GM03348 (cell line): ENCODE measurements around the gene CCP110.

Experiments
- DNase-seq: peaks from one replicate; pipeline ENCODE4 v3.0.0; 2012; ENCODE audit warnings: low spot score

CCP110 gene

DNA sequence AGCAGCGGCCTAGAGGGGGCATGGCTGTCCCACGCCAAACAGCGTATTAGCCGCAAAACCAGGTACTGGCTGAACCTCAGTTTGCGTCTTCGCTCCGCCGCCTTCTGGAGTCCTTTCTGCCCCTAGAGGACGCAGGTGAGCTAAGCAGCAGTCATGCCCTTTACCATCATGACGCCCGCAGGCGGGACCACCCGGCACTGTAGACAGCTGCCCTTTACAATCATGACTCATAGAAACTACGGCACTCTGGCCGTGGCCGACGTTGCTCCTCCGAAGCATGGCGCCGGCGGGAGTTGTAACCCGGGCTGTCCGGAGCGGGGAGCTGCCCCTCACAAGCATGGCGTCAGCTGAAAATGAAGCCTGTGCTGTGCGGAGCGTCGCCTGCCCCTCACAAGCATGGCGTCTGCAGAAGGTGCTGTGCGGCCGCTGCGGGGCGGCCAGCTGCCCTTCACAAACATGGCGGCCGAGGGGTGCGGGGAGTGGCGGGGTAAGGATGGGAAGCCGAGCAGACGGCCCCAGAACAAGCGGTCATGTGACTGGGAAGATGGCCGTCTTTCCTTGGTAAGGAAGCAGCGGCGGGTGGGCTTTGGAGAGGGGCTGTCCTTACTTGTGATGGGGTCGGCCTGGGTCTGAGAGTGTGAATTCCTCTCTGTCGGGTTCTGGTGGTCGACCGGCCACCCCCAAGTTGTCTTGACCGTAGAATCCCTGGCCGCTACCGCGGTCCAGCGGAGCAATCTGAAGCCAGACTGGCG, 31.6 kb downstream of the CCP110 start, which contains the start of gene VPS35L:
Gene VPS35L, plus strand, starts transcription at position 518 of the 752 bp plus-strand sequence. Its CDS starts 27 bp downstream, at position 545.
- DNase-seq: peak; percentile 98

DNA sequence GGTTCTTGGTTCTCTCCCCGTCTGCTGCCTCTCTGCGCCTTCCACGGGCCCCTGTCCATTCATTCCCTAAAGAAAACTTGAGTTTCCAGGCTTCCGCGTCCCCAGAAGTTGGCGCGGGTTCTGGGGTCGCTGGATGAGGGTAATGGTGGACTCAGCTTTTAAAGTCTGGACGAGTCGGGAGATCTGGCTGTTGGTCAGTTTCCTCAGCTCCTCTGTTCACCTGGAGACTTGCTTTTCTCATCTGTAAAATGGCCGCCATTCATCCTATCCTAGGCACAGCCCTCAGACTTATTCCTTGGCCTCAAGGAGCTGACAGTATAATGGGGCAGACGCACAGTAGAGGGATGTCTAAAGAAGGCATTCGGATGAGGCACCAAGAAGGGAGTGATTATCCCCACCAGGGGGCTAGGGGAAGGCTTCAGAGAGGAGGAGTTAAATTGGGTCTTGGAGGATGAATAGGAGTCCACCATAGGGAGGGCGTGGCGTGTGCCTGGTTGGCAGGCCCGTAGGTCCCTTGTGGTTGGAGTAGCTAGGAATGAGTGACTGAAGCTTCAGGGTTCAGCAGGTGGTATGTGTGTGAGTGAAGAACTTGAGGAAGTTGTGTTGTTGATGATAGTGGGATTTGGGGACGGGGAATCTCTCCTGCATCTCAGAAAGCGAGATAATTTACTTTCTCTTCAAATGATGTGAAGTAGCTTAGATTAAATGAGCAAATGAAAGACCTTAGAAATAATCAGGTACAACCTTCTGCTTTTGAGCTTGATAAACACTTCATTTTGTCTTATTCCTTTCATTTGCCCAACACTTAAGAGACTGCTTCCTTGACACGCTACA, 32.4 kb downstream of the CCP110 start:
- peak; percentile 44 for DNase-seq

DNA sequence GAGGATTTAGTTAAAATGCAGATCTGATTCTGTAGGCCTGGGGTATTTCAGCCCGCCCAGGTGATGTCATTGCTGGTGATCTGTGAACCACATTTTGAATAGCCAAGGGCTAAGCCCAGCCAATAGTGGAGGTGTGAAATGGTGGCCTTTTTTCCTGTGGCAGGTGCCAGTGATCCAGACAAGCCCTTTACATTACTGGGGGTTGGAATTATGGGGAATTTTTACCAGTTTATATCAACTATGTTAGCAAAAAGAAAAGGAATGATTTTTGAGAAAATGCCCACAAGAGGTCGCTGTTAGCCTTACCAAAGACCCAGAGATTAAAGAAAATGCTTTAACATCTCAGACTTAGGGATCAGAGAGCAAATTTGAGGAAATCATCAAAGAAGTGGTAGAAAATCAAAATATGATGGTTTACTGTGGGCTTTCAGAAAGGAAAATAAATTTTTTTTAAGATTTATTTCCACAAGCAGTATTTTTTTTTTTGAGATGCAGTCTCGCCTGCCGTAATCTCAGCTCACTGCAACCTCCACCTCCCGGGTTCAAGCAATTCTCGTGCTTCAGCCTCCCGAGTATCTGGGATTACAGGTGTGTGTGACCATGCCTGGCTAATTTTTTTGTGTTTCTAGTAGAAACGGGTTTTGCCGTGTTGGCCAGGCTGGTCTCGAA, 35.6 kb downstream of the CCP110 start:
- peak; percentile 64 for DNase-seq

DNA sequence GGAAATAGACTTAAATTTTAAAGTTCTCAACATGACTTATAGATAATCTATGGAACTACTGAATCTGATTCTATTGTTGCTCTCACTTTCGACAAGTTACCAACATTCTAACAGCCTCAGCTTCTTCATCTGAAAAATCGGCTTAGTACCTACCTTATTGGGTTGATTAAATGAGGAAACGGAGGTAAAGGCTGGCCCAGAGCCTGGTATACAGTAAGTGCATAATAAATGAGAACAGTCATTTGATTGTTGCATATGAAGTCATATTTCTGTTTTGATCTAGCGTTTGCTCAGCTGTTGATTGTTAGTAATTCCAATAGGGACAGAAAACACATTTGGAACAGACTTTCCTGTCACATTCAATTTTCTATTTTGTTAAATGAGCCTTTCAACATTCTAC, 36.3 kb downstream of the CCP110 start:
- no peak for DNase-seq

DNA sequence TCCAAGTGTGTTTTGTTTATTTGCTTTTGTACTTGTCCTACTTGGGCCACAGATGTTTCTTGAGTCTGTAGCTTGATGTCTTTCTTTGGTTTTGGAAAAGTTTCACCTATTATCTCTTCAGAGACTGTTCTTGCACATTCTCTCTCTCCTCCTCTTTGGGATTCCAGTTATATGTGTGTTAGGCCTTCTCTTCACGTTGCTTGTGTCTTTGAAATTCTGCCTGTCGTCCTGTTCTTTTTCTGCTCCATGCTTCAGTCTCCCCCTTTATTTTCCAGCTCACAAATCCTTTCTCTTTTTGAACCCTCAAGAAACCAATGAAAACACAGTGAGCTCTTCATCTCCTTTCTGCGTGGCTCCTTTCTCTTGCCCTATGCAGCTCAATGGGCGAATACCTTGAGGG, 39.6 kb downstream of the CCP110 start:
- DNase-seq: no peak

DNA sequence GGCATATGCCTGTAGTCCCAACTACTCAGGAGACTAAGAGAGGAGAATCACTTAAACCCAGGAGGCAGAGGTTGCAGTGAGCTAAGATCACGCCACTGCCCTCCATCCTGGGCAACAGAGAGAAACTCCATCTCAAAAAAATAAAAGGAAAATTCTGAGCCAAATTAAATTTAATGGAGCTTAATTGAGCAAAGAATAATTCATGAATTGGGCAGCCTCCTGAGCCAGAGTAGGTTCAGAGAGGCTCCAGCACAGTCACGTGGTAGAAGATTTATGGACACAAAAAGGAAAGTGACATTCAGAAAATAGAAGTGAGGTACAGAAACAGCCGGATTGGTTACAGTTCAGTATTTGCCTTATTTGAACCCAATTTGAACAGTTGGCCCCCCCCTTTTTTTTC, 42.6 kb downstream of the CCP110 start:
- no peak for DNase-seq

DNA sequence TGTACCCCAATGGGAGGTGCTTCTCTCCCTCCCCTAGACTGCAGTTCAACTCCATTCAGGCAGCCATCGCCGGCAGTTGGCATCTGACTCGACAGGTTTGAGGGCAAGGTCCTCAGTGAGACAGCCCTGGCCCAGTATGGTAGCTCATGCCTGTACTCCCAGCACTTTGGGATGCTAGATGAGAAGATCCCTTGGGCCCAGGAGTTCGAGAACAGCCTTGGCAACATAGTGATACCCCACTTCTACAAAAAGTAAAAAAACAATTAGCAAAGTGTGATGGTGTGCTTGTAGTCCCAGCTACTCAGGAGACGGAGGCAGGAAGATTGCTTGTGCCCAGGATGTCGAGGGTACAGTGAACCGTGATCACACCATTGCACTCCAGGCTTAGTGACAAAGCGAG, 43.8 kb downstream of the CCP110 start:
- no peak for DNase-seq

DNA sequence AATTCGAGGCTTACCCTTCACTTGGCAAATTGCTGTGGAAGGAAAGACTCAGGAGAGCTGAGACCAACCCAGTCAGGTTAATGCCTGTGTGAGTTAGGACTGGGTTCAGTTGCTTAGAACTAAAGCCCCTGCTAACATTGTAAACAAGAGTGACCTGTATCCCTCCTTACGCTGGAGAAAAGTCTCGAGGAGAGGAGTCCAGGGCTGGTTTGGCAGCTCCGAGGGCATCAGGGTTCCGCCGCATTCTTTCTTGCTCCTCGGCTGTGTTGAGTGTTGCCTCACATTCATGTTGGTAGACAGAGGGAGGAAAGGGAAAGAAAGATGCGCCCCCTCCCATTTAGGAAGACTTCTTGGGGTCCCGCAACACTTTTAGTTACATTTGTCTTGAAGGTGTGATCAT, 50.3 kb downstream of the CCP110 start:
- DNase-seq: no peak

DNA sequence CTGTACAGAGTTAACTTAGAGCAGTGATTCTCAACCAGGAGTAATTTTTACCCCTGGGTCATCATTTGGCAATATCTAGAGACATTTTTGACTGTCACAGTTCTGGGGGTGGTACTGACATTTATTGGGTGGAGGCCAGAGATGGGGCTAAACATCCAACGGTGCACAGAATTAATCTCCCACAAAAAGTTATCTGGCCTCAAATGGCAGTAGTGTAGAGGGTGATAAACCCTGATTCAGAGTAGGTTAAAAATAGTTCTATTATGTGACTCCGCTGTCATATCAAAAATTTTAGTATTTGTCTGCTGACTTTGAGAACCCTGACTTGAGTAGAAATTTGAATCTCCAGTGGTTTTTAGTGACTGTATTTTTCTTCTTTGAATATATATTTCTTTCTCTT, 50.9 kb downstream of the CCP110 start:
- DNase-seq: no peak

DNA sequence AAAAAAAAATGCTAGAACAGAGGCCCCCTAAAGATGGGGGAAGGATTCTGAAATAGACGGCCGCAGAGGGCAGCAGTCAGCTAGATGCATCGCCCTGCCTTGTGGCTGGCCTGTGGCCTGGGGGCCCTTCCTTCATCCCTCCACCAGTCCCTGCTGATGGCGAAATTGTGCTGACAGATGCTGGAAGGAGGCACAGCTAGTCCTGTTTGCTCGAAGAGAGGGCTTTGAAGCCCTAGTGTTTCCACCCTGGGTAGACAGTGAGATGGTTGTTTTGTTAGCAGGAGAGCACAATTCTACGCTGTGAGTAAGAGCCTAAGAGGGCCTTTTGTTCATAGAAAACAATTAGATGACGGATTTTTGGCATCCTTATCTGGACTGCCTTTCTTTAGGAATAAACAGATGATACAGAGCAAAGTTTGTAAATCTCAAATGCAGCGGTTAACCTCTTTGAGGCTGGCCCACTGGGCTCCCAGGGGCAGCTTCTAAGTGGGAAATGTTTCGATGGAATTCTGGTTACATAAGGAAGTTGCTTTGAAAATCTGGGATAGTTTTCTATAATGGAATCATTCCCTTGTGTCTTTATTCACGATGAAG, 54.7 kb downstream of the CCP110 start:
- DNase-seq: no peak

DNA sequence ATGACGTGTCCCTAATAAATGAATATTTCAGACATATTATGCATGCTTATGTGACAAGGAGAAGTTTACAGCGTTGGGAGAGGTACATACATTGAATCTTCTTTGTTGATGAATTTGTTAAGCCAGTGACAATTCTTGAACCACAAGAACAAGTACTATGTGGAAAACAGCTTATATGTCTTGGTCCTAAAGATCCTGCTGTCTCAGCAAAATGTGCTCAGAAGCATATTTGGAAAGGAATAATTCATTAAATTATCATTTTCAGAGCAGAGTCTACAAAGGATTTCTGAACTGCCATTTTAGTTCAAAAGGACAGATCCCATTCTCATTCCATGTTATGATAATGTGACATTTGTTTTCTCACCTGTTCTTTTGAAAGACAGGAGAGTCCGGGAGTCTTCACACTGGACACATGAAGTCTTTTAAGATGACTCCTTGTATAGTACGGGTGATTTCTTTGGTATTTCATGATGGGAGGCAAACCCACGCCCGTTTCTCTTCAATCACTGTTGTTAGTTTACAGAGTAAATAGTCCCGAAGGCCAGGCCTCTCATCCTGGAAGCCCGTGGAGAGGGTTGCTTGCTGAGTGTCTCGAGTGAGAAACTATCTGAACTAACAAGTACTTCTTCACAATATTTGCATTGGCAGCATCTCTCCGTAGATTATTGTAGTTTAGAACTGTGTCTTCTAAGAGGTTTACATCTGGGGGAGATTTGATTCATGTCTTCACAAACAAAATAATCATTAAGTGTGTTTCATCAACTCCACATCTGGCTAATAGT, 58.5 kb downstream of the CCP110 start:
- DNase-seq: no peak

DNA sequence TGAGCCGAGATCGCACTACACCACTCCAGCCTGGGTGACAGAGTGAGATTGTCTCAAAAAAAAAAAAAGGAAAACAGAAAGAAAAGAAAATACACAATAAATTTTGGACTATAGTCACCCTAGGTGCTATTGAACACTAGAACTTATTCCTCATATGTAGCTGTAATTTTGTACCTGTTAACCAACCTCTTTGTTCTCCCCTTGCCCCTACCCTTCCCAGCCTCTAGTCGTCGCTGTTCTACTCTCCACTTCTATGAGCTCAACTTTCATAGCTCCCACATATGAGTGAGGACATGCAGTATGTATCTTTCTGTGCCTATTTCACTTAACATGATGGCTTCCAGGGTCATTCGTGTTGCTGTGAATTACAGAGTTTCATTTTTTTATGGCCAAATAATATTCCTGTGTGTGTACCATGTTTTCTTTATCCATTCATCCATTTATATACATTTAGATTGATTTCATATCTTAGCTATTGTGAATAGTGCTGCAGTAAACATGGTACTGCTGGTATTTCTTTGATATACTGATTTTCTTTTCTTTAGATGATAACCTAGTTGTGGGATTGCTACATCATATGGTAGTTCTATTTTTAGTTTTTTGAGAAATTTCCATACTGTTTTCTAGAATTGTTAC, 60.0 kb downstream of the CCP110 start:
- DNase-seq: peak; percentile 32

DNA sequence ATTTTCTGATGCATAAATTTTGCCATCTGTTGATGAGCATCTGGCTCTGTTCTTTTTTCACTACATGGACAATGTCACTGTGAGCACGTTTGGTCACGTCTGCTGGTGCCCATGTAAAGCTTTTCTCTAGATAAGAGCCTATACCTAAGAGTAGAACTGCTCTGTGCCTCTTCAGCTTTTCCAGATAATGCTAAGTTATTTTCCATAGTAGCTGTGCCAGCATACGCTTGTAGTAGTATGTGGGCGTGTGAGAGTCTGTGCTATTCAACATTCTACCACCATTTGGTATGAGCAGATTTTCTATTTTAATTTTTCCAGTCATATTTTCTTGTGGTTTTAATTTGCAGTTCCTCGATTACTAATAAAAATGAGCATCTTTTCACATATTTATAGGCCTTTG, 64.9 kb downstream of the CCP110 start:
- DNase-seq: peak; percentile 44

DNA sequence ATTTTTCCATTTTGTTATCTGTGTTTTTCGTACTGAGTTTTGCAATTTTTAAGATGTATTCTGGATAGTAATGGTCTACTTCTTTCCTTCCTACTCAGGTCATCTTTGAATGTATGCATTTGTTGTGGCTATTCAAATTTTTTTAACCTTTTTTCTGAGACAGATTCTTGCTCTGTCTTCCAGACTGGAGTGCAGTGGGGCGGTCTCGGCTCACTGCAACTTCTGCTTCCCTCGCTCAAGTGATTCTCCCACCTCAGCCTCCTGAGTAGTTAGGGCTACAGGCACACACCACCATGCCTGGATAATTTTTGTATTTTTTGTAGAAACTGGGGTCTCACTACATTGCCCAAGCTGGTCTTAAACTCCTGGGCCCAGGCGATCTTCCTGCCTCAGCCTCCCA, 65.4 kb downstream of the CCP110 start:
- no peak for DNase-seq

DNA sequence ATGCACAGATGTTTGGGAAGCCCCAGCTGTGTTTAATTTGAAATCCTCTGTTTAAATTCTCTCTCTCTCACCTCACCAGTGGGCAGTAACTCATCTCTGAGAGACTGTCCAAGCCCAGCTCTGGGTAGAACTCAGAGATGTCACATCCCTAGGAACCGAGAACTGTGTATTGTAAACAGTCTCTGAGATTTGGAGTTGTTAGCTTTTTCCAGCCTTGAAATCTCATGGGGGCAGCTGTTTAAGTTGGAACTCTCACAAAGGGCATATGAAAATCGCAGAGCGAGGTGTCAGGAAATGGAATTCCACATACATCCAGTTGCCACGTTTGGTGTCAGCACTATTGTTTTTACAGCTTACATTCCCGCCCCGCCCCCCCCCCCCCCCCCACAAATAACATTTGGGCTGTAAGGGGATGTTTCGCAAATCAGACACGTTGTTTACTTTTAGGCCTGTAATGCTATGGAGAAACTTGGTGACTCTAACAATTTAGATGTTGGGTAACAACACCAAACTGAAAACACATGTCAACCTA, 66.1 kb downstream of the CCP110 start:
- DNase-seq: peak; percentile 68

DNA sequence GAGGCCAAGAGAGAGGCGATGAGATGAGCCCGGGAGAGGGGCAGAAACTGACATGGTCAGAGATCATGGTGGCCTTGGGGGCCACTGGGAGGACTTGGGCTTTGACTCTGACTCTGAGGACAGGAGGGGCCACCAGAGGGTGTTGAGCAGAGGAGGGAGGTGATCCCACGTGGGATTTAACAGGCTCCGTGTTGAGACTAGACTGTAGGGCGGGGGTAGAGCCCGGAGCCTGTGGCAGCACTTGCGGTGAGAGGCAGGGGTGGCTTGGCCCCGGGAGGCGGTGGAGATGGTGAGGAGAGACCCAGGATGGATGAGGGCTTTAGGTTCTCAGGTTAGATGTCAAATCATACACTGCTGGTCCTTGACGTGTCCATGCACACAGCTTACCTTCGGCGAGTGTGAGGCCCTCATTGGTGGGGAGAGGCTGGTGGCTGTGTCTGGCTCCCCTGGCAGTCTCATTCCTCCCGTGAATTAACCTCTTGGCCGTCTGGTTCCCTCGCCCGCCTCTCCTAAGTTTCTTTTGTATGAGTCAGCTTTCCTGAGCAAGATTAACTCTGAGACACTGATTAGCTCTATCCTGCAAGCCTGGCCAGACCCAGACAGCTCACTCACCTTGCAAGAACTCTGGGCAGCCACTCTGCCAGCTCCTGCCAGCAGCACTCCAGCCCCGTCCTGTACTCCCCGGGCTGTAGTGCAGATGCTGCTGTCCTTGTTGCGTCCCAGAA, 71.5 kb downstream of the CCP110 start:
- no peak for DNase-seq

DNA sequence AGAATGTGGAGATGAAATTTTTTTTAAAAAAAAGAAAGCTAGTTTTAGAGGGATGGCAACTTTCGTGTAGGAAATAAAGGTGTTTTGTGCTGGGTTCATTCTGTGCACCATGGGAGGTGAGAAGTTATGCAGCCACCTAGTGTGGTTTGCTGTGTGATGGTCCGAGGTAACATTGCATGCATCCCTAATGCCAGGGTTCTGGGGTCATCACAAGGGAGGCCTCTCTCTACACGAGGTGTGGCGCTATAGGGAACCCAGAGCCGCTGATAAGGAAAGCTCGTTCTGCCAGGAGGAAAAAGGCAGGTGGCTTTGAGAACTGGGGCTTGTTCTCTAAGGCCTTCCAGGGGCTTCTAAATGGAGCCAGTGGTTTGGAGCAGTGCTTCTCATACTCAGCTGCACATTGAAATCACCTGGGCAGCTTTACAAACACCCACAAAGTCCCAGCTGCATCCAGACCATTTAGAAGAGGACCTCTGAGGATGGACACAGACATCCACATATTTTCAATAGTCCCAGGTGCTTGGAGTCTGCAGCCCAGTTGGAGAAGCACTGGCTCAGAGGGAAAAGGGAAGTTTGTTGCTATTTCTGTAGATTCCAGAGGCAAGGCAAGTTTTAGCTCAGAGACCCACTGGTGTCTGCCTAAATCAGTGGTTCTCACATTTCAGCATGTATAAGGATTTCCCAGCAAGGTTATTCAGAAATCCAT, 75.2 kb downstream of the CCP110 start:
- DNase-seq: no peak

DNA sequence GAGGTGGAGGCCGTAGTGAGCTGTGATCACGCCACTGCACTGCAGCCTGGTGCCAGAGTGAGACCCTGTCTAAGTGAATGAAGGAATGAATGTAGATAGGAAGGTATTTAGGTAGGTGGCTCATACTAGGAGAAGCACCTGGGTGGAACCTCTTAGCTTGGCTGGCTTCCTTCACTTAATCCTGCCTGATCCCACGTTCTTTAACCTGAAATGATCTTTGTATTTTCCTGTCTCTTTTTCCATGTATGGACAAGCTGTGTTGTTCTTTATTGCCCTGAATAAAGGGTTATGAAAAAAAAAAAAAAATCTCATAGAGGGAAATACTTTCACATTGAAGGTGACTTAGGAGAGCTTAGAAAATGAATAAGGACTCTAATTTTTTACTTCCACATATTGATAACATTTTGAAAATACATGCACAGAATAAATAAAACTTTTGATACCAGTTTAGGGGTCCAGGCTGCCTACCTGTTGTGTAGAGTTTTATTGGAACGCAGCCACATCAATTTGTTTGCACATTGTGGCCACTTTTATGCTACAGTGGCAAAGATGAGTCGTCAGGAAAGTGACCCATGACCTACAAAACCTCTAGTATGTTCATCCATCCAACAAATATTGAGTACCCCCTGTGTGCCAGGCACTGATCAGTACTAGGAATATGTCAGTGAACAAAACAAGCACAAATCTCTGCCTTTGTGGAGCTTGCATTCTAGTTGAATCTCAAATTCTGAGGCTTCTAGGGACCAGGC, 76.4 kb downstream of the CCP110 start:
- DNase-seq: no peak
